Lung (tissue), 12 donors: ENCODE measurements around the gene ZNF318. TPM values are rescaled to one million over a fixed set of nuclear protein-coding genes. Genes with fewer than 3 reads are reported as not detected.

Source experiments
- ATAC-seq: fragments of 200-7000 bp; cut with Tn5 transposase; one replicate; pipeline ENCODE4 v1.9.1; 2020; ENCODE audit warnings: moderate number of reproducible peaks; ENCODE audit not compliant: insufficient read depth, low FRiP score
- DNase-seq, 3 donors: peaks; one replicate each; pipeline ENCODE4 v3.0.0-alpha.2; 2013 to 2017
- H3K27ac ChIP-seq, 2 donors: one replicate each; pipeline ENCODE4 v1.5.1; 2013; ENCODE audit warnings: mild to moderate bottlenecking in 2 of 2, moderate library complexity in 2 of 2, control low read depth in 1 of 2, inconsistent platforms in 1 of 2, low read depth in 1 of 2, low read length in 1 of 2
- H3K27me3 ChIP-seq, 3 donors: one replicate each; pipeline ENCODE4 v1.5.1; 2013; ENCODE audit warnings: low read length in 2 of 3; ENCODE audit not compliant: control insufficient read depth in 3 of 3, insufficient read depth in 3 of 3
- H3K36me3 ChIP-seq, 4 donors: one replicate each; pipeline ENCODE4 v1.5.1; 2013; ENCODE audit warnings: low read length in 4 of 4, mild to moderate bottlenecking in 1 of 4, moderate library complexity in 1 of 4; ENCODE audit not compliant: control insufficient read depth in 4 of 4, insufficient read depth in 4 of 4
- H3K4me1 ChIP-seq, 5 donors: one replicate each; pipeline ENCODE4 v1.5.1; 2013; ENCODE audit warnings: low read length in 5 of 5, mild to moderate bottlenecking in 2 of 5, moderate library complexity in 1 of 5; ENCODE audit not compliant: control insufficient read depth in 5 of 5, insufficient read depth in 5 of 5
- H3K4me3 ChIP-seq: one replicate; pipeline ENCODE4 v1.5.1; 2013; ENCODE audit warnings: mild to moderate bottlenecking, control low read depth, moderate library complexity
- H3K9ac ChIP-seq, 2 donors: one replicate each; pipeline ENCODE4 v1.5.1; 2013; ENCODE audit warnings: low read length in 2 of 2, control low read depth in 1 of 2; ENCODE audit not compliant: insufficient read depth in 1 of 2
- H3K9me3 ChIP-seq, 4 donors: one replicate each; pipeline ENCODE4 v1.5.1; 2013; ENCODE audit warnings: low read length in 3 of 4, mild to moderate bottlenecking in 1 of 4, moderate library complexity in 1 of 4; ENCODE audit not compliant: control insufficient read depth in 4 of 4, insufficient read depth in 3 of 4
- CTCF ChIP-seq: IDR thresholded peaks from 2 replicates; pipeline ENCODE4 v1.5.1; 2012; ENCODE audit warnings: mild to moderate bottlenecking; ENCODE audit errors: control extremely low read depth, extremely low read depth
- WGBS, 2 donors: extraction: QIAGEN DNeasy Blood & Tissue Kit; methylation state at CpG; one replicate each; pipeline ENCODE4 v1.1.7; 2013; 5-methylcytosine and 5-hydroxymethylcytosine counted together
- polyA plus RNA-seq, 2 donors: library from polyadenylated mRNA; stranded (reverse); fragments of 200-250 nt; gene quantifications; one replicate each; pipeline ENCODE4 v1.2.1, GENCODE V29; 2013
- total RNA-seq, 2 donors: library from RNA; depleted of rRNA in 1 of 2; stranded (reverse); fragments of >200 nt in 1 of 2; gene quantifications; one replicate each; pipeline ENCODE4 v1.2.1, GENCODE V29; 2014 to 2021
- donor health status: control.
- donor health status: control.
- donor health status: Bipolar disorder and iron deficiency.
- donor health status: healthy.
- donor health status: DM: yes; HTN: yes; CAD: no.

Gene ZNF318
- total and polyA plus RNA-seq, 4 donors = 4.1 to 20.5 (median 8.8) TPM

GRCh38 chr6:43308990-43309477 is 60.4 kb downstream of the ZNF318 start:
- Histone ChIP-seq H3K27ac (no peak overlapping the region), H3K9me3 (no peaks in the 10 kb centered on the region), H3K36me3 (no peaks in the 10 kb centered on the region), H3K4me1 (peaks cover 0 to 9% (median 0%) of the 10 kb centered on the region in 5 donors), H3K9ac (no peak overlapping the region), H3K27me3 (peaks cover 0 to 6% (median 0%) of the 10 kb centered on the region in 3 donors), H3K4me3 (no peak overlapping the region)
- ATAC-seq = no peak
- no peak for DNase-seq
- 40% methylated on average over 9 of the region's 9 CpGs for WGBS, 2 donors
- TF ChIP-seq CTCF = no peak

- Histone ChIP-seq H3K4me1 (peaks cover 0 to 9% (median 0%) of the 10 kb centered on the region in 5 donors), H3K27me3 (peaks cover 0 to 6% (median 0%) of the 10 kb centered on the region in 3 donors), H3K9me3 (no peaks in the 10 kb centered on the region), H3K36me3 (no peaks in the 10 kb centered on the region), H3K9ac (no peak within 1 kb of the TSS), H3K4me3 (no peak within 1 kb of the TSS), H3K27ac (no peak within 1 kb of the TSS)
- DNase-seq = peak in 2 of 3 donors; percentile 13 to 28
- WGBS, 2 donors = 7 to 8% methylated on average over 35 to 39 of the region's 39 CpGs
- peak; percentile 8 for ATAC-seq
- no peak for TF ChIP-seq CTCF
These were observed 61.1 kb downstream of the ZNF318 start, which contains the start of gene CRIP3 for GRCh38 chr6:43308101-43308989. TSS of gene CRIP3 (minus strand) at chr6:43308826. CDS start at chr6:43308792, 34 bp downstream.

GRCh38 chr6:43307451-43308100 is 61.9 kb downstream of the ZNF318 start:
- Histone ChIP-seq H3K27ac (no peak overlapping the region), H3K27me3 (peaks cover 0 to 6% (median 0%) of the 10 kb centered on the region in 3 donors), H3K4me3 (no peak overlapping the region), H3K4me1 (peaks cover 0 to 9% (median 0%) of the 10 kb centered on the region in 5 donors), H3K9me3 (no peaks in the 10 kb centered on the region), H3K36me3 (no peaks in the 10 kb centered on the region), H3K9ac (no peak overlapping the region)
- TF ChIP-seq CTCF = no peak
- ATAC-seq (no peak), DNase-seq (no peak)
- 83 to 90% methylated on average over 5 of the region's 5 CpGs for WGBS, 2 donors
